Stimulated activated memory B cell treated with anti-CD40 and anti-IgM and Interleukin-4, amounts not matched to agents 10 μg/mL and 1 μg/mL and 100 μg/mL, for 72 hours (primary cell): ENCODE results near the gene SET.

ENCODE experiments used
- ATAC-seq: fragments of 150-1000 bp; cut with Tn5 transposase; 2 replicates; pipeline ENCODE4 v1.10.0; 2021
- H3K27ac Mint-ChIP-seq: one replicate; pipeline ENCODE4 v1.8.0; 2022; ENCODE audit warnings: mild to moderate bottlenecking, mixed read lengths
- H3K27me3 Mint-ChIP-seq: one replicate; pipeline ENCODE4 v1.8.0; 2022; ENCODE audit warnings: mixed read lengths
- H3K36me3 Mint-ChIP-seq: one replicate; pipeline ENCODE4 v1.8.0; 2022; ENCODE audit warnings: mixed read lengths
- H3K4me1 Mint-ChIP-seq: one replicate; pipeline ENCODE4 v1.8.0; 2022; ENCODE audit warnings: mixed read lengths
- H3K4me3 Mint-ChIP-seq: one replicate; pipeline ENCODE4 v1.8.0; 2022; ENCODE audit warnings: mild to moderate bottlenecking, moderate library complexity, mixed read lengths
- H3K9me3 Mint-ChIP-seq: one replicate; pipeline ENCODE4 v1.8.0; 2022; ENCODE audit warnings: mixed read lengths

Gene SET

DNA sequence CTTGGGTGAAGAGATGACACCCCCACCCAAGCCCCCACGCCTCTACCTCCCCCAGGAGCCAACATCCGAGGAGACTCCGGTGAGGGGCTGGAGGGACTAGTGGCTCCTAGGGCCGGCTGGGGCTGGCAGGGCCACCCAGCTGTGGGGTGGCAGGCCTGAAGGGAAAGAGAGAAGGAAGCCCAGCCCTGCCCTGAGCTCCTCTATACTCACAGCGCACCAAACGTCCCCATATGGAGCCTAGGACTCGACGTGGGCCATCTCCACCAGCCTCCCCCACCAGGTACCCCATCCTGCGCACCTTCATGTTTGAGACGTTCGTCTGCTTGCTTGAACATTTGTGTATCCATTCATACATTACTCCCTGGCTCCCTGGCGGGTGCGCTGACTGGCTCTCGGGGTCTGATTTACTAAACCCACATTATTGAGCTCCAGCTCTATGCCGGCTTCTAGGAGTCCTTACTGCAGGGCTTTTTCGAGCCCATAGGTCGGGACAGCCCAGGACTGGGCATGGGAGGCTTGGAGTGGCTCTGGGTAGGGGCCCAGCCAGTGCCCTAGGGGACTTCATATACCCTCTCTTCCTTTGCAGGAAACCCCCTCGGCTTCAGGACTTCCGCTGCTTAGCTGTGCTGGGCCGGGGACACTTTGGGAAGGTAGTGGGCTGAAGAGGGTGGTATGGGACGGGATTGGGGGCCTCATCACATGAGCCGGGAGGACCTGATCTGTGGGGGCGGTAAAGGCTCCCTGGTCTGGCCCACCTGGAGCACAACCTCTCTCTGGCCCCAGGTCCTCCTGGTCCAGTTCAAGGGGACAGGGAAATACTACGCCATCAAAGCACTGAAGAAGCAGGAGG lies 25.8 kb downstream of the SET start:
- H3K27me3 Mint-ChIP-seq: no peaks in the 10 kb centered on the region
- peak; percentile 13 for ATAC-seq
- peaks cover 14% of the 10 kb centered on the region for H3K36me3 Mint-ChIP-seq
- no peaks in the 10 kb centered on the region for H3K4me1 Mint-ChIP-seq
- H3K4me3 Mint-ChIP-seq: no peak overlapping the region
- no peak overlapping the region for H3K27ac Mint-ChIP-seq
- H3K9me3 Mint-ChIP-seq: no peaks in the 10 kb centered on the region

DNA sequence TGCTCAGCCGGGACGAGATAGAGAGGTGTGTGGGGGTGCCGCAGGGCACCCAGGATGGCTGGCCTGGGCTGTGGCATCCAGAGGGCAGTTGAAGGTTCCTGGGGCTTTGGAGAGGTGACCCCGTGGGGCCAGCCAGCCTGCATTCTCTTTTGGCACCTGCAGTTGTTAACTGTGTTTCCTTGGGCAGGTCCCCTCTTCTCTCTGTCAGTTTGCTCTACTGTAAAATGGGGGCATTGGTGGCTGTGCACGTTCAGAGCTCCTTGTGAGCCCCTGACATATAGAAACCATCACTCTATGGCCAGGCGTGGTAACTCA lies 26.4 kb downstream of the SET start:
- H3K36me3 Mint-ChIP-seq: peaks cover 20% of the 10 kb centered on the region
- no peaks in the 10 kb centered on the region for H3K9me3 Mint-ChIP-seq
- ATAC-seq: no peak
- no peak overlapping the region for H3K27ac Mint-ChIP-seq
- H3K4me3 Mint-ChIP-seq: no peak overlapping the region
- no peaks in the 10 kb centered on the region for H3K27me3 Mint-ChIP-seq
- no peaks in the 10 kb centered on the region for H3K4me1 Mint-ChIP-seq

DNA sequence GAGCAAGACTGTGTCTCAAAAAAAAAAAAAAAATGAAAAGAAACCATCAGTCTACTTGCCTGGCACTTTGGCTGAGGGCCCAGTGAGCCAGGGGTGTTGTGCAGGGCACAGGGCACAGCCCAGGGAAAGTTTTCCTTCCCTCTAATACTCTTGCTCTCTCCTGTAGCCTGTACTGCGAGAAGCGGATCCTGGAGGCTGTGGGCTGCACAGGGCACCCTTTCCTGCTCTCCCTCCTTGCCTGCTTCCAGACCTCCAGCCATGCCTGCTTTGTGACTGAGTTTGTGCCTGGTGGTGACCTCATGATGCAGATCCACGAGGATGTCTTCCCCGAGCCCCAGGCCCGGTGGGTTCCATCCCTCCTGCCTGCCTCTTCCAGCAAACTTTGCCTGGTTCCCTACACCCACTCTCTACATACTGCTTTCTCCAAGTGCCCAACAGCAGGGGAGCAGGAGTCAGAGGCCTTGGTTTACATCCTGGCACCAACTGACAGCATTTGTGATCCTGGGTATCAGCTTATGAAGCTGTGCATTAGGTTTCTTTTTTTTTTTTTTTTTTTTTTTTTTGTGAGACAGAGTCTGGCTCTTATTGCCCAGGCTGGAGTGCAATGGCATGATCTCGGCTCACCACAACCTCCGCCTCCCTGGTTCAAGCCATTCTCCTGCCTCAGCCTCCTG lies 27.7 kb downstream of the SET start:
- no peak for ATAC-seq
- no peak overlapping the region for H3K4me3 Mint-ChIP-seq
- H3K27ac Mint-ChIP-seq: no peak overlapping the region
- H3K9me3 Mint-ChIP-seq: no peaks in the 10 kb centered on the region
- no peaks in the 10 kb centered on the region for H3K27me3 Mint-ChIP-seq
- peaks cover 33% of the 10 kb centered on the region for H3K36me3 Mint-ChIP-seq
- H3K4me1 Mint-ChIP-seq: peaks cover 2% of the 10 kb centered on the region

DNA sequence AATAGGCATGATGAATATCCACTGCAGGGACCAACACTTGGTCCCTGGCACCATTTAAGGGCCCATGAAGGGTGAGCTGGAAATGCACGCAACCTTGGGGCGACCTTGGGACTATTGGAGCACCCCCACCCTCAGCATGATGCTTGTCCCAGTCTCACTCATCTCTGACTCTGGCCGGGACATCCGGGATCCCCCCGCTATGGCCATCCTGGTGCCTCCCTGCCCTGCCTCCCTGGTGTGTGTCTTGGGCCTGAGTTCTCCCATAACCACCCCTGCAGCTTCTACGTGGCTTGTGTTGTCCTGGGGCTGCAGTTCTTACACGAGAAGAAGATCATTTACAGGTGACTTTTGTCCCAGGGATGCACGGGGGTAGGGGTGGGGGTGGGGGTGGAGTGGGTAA lies 29.0 kb downstream of the SET start:
- Mint-ChIP-seq H3K4me1 (peaks cover 15% of the 10 kb centered on the region), H3K4me3 (no peak overlapping the region), H3K36me3 (peaks cover 39% of the 10 kb centered on the region), H3K9me3 (no peaks in the 10 kb centered on the region), H3K27me3 (no peaks in the 10 kb centered on the region), H3K27ac (no peak overlapping the region)
- no peak for ATAC-seq

GRCh38 chr9:128718475-128718874 lies 29.5 kb downstream of the SET start:
- Mint-ChIP-seq H3K27ac (no peak overlapping the region), H3K4me3 (no peak overlapping the region), H3K27me3 (no peaks in the 10 kb centered on the region), H3K9me3 (no peaks in the 10 kb centered on the region), H3K36me3 (peaks cover 39% of the 10 kb centered on the region), H3K4me1 (peaks cover 19% of the 10 kb centered on the region)
- no peak for ATAC-seq

DNA sequence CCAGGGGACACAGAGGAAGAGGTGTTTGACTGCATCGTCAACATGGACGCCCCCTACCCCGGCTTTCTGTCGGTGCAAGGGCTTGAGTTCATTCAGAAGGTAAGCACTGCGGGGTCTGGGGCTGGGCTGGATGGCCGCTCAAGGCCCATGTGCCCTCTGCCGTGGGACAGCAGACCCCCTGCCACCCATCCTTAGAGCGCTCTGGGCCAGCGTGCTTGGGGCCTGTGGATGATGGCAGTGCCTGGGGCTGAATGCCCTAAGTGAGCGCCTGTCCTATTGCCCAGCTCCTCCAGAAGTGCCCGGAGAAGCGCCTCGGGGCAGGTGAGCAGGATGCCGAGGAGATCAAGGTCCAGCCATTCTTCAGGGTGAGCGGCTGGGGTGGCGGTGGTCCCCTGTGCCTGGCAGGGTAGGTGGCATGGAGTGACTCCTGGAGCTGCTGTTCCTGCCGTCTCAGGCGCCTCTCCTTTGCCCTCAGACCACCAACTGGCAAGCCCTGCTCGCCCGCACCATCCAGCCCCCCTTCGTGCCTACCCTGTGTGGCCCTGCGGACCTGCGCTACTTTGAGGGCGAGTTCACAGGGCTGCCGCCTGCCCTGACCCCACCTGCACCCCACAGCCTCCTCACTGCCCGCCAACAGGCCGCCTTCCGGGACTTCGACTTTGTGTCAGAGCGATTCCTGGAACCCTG lies 31.0 kb downstream of the SET start:
- H3K9me3 Mint-ChIP-seq: no peaks in the 10 kb centered on the region
- peaks cover 30% of the 10 kb centered on the region for H3K4me1 Mint-ChIP-seq
- no peak for ATAC-seq
- no peak overlapping the region for H3K27ac Mint-ChIP-seq
- H3K4me3 Mint-ChIP-seq: no peak overlapping the region
- H3K27me3 Mint-ChIP-seq: no peaks in the 10 kb centered on the region
- H3K36me3 Mint-ChIP-seq: peaks cover 31% of the 10 kb centered on the region

GRCh38 chr9:128720841-128721486 lies 31.9 kb downstream of the SET start:
- no peak overlapping the region for H3K27ac Mint-ChIP-seq

DNA sequence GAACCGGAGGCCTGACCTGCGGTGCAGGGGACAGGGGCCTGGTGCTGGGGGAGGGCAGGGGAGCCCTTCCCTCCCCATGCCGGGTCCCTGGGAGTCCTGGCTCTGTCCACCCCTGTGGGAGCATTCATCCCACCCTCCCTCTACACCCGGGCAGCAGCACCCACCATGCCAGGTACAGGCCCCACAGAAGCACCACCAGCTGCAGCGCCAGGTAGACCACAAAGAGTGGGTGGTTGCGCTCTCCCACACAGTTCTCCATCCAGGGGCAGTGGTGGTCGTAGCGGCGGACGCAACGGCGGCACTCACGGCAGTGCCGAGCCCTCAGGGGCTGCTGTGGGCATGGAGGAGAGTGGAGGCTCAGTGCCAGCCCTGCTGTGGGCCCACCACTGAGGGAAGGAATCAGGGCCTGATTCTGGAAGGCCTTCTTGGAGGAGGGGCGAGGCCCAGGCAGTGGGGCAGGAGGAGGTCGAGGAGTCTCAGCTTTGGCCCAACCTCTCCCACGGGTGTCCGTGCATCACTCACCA lies 32.5 kb downstream of the SET start:
- Mint-ChIP-seq H3K4me3 (peak overlapping the region; percentile 92), H3K4me1 (peaks cover 33% of the 10 kb centered on the region)

More at GRCh38 chr9:128720841-128721486, 31.9 kb downstream of the SET start:
- H3K36me3 Mint-ChIP-seq: peaks cover 31% of the 10 kb centered on the region
- H3K4me1 Mint-ChIP-seq: peaks cover 33% of the 10 kb centered on the region
- no peaks in the 10 kb centered on the region for H3K9me3 Mint-ChIP-seq
- no peak for ATAC-seq
- H3K27me3 Mint-ChIP-seq: no peaks in the 10 kb centered on the region
- H3K4me3 Mint-ChIP-seq: no peak overlapping the region

GRCh38 chr9:128722380-128723351 lies 33.6 kb downstream of the SET start:
- Mint-ChIP-seq H3K4me1 (peaks cover 37% of the 10 kb centered on the region), H3K9me3 (no peaks in the 10 kb centered on the region), H3K4me3 (peak overlapping the region; percentile 92), H3K27me3 (no peaks in the 10 kb centered on the region), H3K36me3 (peaks cover 31% of the 10 kb centered on the region), H3K27ac (peak overlapping the region; percentile 79)
- no peak for ATAC-seq

More for the DNA sequence above, 32.5 kb downstream of the SET start:
- Mint-ChIP-seq H3K27me3 (no peaks in the 10 kb centered on the region), H3K27ac (no peak overlapping the region), H3K9me3 (no peaks in the 10 kb centered on the region), H3K36me3 (peaks cover 31% of the 10 kb centered on the region)
- ATAC-seq: no peak

- Mint-ChIP-seq H3K27me3 (no peaks in the 10 kb centered on the region), H3K27ac (peak overlapping the region; percentile 79), H3K4me1 (peaks cover 37% of the 10 kb centered on the region), H3K36me3 (peaks cover 31% of the 10 kb centered on the region), H3K9me3 (no peaks in the 10 kb centered on the region), H3K4me3 (peak overlapping the region; percentile 92)
- ATAC-seq: no peak
Observed at GRCh38 chr9:128723352-128723865, 34.4 kb downstream of the SET start.

DNA sequence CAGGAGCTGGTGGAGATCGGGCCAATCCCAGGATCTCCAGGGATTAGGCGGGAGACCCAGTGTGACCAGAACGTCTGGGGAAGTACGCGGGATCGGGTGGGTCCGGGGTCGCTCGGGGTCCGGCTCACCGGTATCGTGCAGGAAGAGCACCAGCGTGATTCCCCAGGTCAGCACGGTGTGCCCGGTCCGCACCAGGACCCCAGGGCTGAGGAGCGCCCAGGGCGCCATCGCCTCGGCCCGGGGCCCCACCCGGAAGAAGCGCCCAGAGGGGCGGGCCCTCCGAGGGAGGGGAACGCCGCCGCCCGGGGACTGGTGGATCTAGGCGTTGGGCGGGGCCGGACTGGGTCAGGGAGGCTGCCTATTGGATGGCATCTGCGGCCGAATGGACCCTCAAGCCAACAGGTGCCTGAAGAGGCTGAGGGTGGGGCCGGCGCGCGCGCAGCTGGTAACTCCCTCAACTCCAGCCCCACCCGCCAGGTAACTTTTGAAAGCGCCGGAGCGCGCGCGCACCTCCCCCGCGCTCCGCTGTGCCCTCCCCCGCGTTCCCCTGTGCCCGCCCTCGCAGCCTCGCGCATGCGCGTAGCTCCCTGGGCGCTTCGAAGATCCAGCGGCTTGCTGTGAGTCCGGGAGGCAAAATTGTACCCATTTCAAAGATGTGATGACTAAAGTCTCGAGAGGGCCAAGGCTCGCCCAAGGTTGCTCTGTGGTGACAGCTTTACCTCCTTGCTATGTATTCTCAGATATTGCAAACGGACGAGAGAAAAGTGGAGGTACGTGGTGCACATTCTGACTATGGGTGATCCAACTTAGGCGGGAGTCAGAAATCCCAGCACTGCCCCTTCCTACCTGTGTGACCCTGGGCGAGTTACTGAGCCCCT lies 35.1 kb downstream of the SET start, which contains the start of gene ZDHHC12:
Gene ZDHHC12 (minus strand): TSS at position 262 of the 878 bp plus-strand sequence. CDS start 34 bp downstream, at position 228.
- Mint-ChIP-seq H3K27me3 (no peaks in the 10 kb centered on the region), H3K4me3 (peak within 1 kb of the TSS; percentile 92), H3K4me1 (peaks cover 37% of the 10 kb centered on the region), H3K9me3 (no peaks in the 10 kb centered on the region), H3K27ac (peak within 1 kb of the TSS; percentile 79), H3K36me3 (peaks cover 31% of the 10 kb centered on the region)
- ATAC-seq: peak; percentile 99

- peaks cover 37% of the 10 kb centered on the region for H3K4me1 Mint-ChIP-seq
- H3K4me3 Mint-ChIP-seq: peak overlapping the region; percentile 92
- no peaks in the 10 kb centered on the region for H3K27me3 Mint-ChIP-seq
- H3K27ac Mint-ChIP-seq: peak overlapping the region; percentile 79
- ATAC-seq: peak; percentile 1
- H3K36me3 Mint-ChIP-seq: peaks cover 26% of the 10 kb centered on the region
- no peaks in the 10 kb centered on the region for H3K9me3 Mint-ChIP-seq
Observed at GRCh38 chr9:128724744-128725211, 35.8 kb downstream of the SET start.

DNA sequence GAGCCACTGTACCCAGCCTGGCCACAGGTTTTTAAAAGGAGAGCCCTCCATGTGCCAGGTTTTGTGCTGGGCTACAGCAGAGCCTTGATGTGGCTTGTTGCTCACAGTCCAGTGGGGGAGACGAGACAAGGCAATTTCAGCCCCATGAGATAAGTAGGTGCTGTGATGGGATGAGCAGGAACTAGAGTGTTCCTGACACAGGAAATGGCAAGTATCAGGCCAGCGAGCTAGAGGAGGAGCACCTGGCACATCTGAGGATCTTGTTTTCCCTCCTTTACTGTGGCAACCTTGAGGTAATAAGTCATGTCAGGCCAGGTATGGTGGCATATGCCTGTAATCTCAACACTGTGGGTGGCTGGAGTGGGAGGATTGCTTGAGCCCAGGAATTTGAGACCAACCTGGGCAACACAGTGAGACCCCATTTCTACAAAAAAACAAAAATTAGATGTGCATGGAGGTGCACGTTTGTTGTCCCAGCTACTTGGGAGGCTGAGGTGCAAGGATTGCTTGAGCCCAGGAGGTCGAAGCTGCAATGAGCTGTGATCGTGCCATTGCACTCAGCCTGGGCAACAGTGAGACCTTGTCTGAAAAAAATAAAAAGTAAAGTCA lies 38.7 kb downstream of the SET start:
- no peak for ATAC-seq
- H3K27ac Mint-ChIP-seq: no peak overlapping the region
- H3K27me3 Mint-ChIP-seq: no peaks in the 10 kb centered on the region
- H3K9me3 Mint-ChIP-seq: no peaks in the 10 kb centered on the region
- H3K4me1 Mint-ChIP-seq: peaks cover 25% of the 10 kb centered on the region
- no peak overlapping the region for H3K4me3 Mint-ChIP-seq
- peaks cover 13% of the 10 kb centered on the region for H3K36me3 Mint-ChIP-seq
